Osteocyte (in vitro differentiated cells): Measurements from ENCODE around the gene C1orf167. TPM values are rescaled to one million over a fixed set of nuclear protein-coding genes. Genes with fewer than 3 reads are reported as not detected.

Experiments used
- DNase-seq: peaks from one replicate; pipeline ENCODE4 v3.0.0; 2021; ENCODE audit warnings: mixed read lengths; ENCODE audit not compliant: unreplicated experiment; ENCODE audit errors: extremely low spot score
- H3K27ac Mint-ChIP-seq: one replicate; pipeline ENCODE4 v1.8.0; 2021; ENCODE audit warnings: mild to moderate bottlenecking, mixed read lengths; ENCODE audit not compliant: unreplicated experiment
- H3K27me3 Mint-ChIP-seq: one replicate; pipeline ENCODE4 v1.8.0; 2021; ENCODE audit warnings: mixed read lengths; ENCODE audit not compliant: unreplicated experiment
- H3K36me3 Mint-ChIP-seq: one replicate; pipeline ENCODE4 v1.8.0; 2021; ENCODE audit warnings: mixed read lengths; ENCODE audit not compliant: unreplicated experiment
- H3K4me1 Mint-ChIP-seq: one replicate; pipeline ENCODE4 v1.8.0; 2021; ENCODE audit warnings: mixed read lengths; ENCODE audit not compliant: unreplicated experiment
- H3K4me3 Mint-ChIP-seq: one replicate; pipeline ENCODE4 v1.8.0; 2021; ENCODE audit warnings: mild to moderate bottlenecking, moderate library complexity, mixed read lengths; ENCODE audit not compliant: unreplicated experiment
- H3K9me3 Mint-ChIP-seq: one replicate; pipeline ENCODE4 v1.8.0; 2021; ENCODE audit warnings: mixed read lengths; ENCODE audit not compliant: unreplicated experiment
- CTCF ChIP-seq: fragments of 200-600 bp; sonication (generic); IDR thresholded peaks from 2 replicates; pipeline ENCODE4 v1.5.0; 2021; ENCODE audit warnings: antibody characterized with exemption, mild to moderate bottlenecking, moderate library complexity
- total RNA-seq: library from RNA; stranded (reverse); gene quantifications from 2 replicates; pipeline ENCODE4 v1.2.1, GENCODE V29; 2021

C1orf167 gene
- total RNA-seq, 1 donor from 2014 or later, result not detected

- peak; percentile 88 for DNase-seq
Measured at GRCh38 chr1:11719313-11720032, 42.5 kb upstream of the C1orf167 start.

DNA sequence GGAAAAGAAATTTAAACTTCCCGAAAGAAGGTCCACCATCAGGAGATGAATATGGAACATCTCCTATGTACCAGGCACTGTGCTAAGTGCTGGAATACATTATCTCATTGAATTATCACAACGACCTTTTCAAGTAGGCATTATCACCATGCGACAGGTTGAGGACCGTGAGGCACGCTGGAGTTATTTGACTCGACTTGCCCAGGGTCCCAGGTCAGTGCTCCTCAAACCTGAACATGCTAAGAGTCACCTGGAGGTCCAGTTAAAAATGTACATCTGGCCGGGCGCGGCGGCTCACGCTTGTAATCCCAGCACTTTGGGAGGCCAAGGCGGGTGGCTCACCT, 42.0 kb upstream of the C1orf167 start:
- peaks cover 22% of the 10 kb centered on the region for H3K27me3 Mint-ChIP-seq
- H3K4me1 Mint-ChIP-seq, result peaks cover 4% of the 10 kb centered on the region
- no peak overlapping the region for H3K4me3 Mint-ChIP-seq
- no peak overlapping the region for H3K27ac Mint-ChIP-seq
- peak; percentile 9 for TF ChIP-seq CTCF
- DNase-seq, result no peak
- no peaks in the 10 kb centered on the region for H3K36me3 Mint-ChIP-seq
- H3K9me3 Mint-ChIP-seq, result no peaks in the 10 kb centered on the region

More at GRCh38 chr1:11719313-11720032, 42.5 kb upstream of the C1orf167 start:
- Mint-ChIP-seq H3K4me3 (peak overlapping the region; percentile 42), H3K4me1 (peaks cover 4% of the 10 kb centered on the region), H3K36me3 (no peaks in the 10 kb centered on the region), H3K27me3 (peaks cover 25% of the 10 kb centered on the region), H3K27ac (no peak overlapping the region), H3K9me3 (no peaks in the 10 kb centered on the region)
- TF ChIP-seq CTCF, result peak; percentile 97

- no peaks in the 10 kb centered on the region for H3K9me3 Mint-ChIP-seq
- TF ChIP-seq CTCF, result no peak
- no peak overlapping the region for H3K4me3 Mint-ChIP-seq
- H3K27ac Mint-ChIP-seq, result no peak overlapping the region
- DNase-seq, result no peak
- H3K4me1 Mint-ChIP-seq, result peaks cover 4% of the 10 kb centered on the region
- peaks cover 20% of the 10 kb centered on the region for H3K27me3 Mint-ChIP-seq
- H3K36me3 Mint-ChIP-seq, result no peaks in the 10 kb centered on the region
Measured at GRCh38 chr1:11720525-11720924, 41.5 kb upstream of the C1orf167 start.

- Mint-ChIP-seq H3K27ac (no peak overlapping the region), H3K9me3 (no peaks in the 10 kb centered on the region), H3K4me3 (no peak overlapping the region), H3K4me1 (peaks cover 4% of the 10 kb centered on the region), H3K27me3 (peaks cover 13% of the 10 kb centered on the region), H3K36me3 (no peaks in the 10 kb centered on the region)
- no peak for TF ChIP-seq CTCF
- DNase-seq, result no peak
Measured at GRCh38 chr1:11721311-11721710, 40.7 kb upstream of the C1orf167 start.

GRCh38 chr1:11722538-11722937, 39.5 kb upstream of the C1orf167 start:
- no peak for DNase-seq
- Mint-ChIP-seq H3K36me3 (no peaks in the 10 kb centered on the region), H3K4me3 (no peak overlapping the region), H3K9me3 (no peaks in the 10 kb centered on the region), H3K27me3 (peaks cover 12% of the 10 kb centered on the region), H3K4me1 (peaks cover 4% of the 10 kb centered on the region), H3K27ac (no peak overlapping the region)
- no peak for TF ChIP-seq CTCF
